ENCODE data around the gene IL11. TPM values are rescaled to one million over a fixed set of nuclear protein-coding genes. Genes with fewer than 3 reads are reported as not detected.

IL11 gene
- total and polyA plus RNA-seq, 2 of the 13 experiments (the other 11 are each of a cell fraction or from before 2014, with no cell fraction given), result 2.5 to 2.9 TPM

DNA sequence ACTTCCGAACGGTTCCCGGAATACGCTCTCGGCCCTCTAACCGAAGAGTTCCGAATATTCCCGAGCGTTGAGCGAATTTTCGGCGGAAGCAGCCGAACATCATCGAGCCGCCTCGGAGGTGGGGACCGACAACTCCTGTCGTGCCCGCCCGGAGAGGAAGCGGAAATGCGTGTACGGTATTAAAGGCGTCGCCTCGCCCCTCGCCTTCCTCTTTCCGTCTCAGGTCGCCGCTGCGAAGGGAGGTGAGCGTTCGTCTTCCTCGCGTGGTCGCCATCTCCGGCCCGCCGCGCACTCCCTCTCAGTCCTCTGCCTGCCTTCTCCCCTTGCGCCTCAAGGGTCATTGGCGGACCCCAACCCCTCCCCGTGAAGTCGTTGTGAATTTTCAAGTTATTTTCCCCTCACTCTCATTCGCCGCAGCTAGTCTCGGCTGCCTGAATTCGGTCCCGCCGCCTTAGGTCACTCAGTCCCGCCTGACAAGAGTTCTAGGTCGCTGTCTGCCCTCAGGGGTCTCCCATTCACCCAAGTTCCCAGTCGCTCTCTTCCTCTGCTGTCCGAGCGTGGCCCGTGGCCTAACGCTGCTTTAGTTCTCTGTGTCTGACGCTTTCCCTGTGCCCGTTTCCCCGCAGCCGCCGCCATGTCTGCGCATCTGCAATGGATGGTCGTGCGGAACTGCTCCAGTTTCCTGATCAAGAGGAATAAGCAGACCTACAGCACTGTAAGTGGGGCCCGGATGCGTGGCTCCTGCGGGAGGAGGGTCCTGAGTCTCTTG lies 15.6 kb upstream of the IL11 start, which contains the start of gene RPL28 (continued):
- no peak for TF ChIP-seq CHCHD3 (CRISPR knock-in tag; IDR thresholded peaks at IDR 0.05)
- TF ChIP-seq, protein P1, sequence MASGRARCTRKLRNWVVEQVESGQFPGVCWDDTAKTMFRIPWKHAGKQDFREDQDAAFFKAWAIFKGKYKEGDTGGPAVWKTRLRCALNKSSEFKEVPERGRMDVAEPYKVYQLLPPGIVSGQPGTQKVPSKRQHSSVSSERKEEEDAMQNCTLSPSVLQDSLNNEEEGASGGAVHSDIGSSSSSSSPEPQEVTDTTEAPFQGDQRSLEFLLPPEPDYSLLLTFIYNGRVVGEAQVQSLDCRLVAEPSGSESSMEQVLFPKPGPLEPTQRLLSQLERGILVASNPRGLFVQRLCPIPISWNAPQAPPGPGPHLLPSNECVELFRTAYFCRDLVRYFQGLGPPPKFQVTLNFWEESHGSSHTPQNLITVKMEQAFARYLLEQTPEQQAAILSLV (CRISPR knock-in tag; IDR thresholded peaks at IDR 0.05; ENCODE audit: borderline replicate concordance), result peak; percentile 30; the same call in 1 of the 2 replicates
- TF ChIP-seq, protein P2, sequence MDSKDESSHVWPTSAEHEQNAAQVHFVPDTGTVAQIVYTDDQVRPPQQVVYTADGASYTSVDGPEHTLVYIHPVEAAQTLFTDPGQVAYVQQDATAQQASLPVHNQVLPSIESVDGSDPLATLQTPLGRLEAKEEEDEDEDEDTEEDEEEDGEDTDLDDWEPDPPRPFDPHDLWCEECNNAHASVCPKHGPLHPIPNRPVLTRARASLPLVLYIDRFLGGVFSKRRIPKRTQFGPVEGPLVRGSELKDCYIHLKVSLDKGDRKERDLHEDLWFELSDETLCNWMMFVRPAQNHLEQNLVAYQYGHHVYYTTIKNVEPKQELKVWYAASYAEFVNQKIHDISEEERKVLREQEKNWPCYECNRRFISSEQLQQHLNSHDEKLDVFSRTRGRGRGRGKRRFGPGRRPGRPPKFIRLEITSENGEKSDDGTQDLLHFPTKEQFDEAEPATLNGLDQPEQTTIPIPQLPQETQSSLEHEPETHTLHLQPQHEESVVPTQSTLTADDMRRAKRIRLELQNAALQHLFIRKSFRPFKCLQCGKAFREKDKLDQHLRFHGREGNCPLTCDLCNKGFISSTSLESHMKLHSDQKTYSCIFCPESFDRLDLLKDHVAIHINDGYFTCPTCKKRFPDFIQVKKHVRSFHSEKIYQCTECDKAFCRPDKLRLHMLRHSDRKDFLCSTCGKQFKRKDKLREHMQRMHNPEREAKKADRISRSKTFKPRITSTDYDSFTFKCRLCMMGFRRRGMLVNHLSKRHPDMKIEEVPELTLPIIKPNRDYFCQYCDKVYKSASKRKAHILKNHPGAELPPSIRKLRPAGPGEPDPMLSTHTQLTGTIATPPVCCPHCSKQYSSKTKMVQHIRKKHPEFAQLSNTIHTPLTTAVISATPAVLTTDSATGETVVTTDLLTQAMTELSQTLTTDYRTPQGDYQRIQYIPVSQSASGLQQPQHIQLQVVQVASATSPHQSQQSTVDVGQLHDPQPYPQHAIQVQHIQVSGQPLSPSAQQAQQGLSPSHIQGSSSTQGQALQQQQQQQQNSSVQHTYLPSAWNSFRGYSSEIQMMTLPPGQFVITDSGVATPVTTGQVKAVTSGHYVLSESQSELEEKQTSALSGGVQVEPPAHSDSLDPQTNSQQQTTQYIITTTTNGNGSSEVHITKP (CRISPR knock-in tag; IDR thresholded peaks at IDR 0.05; ENCODE audit: low read depth), result no peak
- TF ChIP-seq ZNF570 (CRISPR knock-in tag; IDR thresholded peaks at IDR 0.05; ENCODE audit: borderline replicate concordance), result no peak
- no peak; the same call in 1 of the 2 replicates for TF ChIP-seq GATAD2A (CRISPR knock-in tag; IDR thresholded peaks at IDR 0.05)
- TF ChIP-seq, protein P3, sequence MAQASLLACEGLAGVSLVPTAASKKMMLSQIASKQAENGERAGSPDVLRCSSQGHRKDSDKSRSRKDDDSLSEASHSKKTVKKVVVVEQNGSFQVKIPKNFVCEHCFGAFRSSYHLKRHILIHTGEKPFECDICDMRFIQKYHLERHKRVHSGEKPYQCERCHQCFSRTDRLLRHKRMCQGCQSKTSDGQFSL (CRISPR knock-in tag; IDR thresholded peaks at IDR 0.05), result no peak
- TF ChIP-seq, protein P4, sequence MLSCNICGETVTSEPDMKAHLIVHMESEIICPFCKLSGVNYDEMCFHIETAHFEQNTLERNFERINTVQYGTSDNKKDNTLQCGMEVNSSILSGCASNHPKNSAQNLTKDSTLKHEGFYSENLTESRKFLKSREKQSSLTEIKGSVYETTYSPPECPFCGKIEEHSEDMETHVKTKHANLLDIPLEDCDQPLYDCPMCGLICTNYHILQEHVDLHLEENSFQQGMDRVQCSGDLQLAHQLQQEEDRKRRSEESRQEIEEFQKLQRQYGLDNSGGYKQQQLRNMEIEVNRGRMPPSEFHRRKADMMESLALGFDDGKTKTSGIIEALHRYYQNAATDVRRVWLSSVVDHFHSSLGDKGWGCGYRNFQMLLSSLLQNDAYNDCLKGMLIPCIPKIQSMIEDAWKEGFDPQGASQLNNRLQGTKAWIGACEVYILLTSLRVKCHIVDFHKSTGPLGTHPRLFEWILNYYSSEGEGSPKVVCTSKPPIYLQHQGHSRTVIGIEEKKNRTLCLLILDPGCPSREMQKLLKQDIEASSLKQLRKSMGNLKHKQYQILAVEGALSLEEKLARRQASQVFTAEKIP (CRISPR knock-in tag; IDR thresholded peaks at IDR 0.05; ENCODE audit: borderline replicate concordance), result no peak
- peak; percentile 92 for TF ChIP-seq ZNF350 (CRISPR knock-in tag; IDR thresholded peaks at IDR 0.05; ENCODE audit: borderline replicate concordance, low read depth)
- TF ChIP-seq PHF5A (CRISPR knock-in tag; IDR thresholded peaks at IDR 0.05; ENCODE audit: low read depth, unreplicated experiment), result no peak
- TF ChIP-seq NRL (CRISPR knock-in tag; IDR thresholded peaks at IDR 0.05; ENCODE audit: borderline replicate concordance), result 0 out of 2 replicates have a peak, but pooled peaks have one; percentile 74
- TF ChIP-seq MXI1 (IDR thresholded peaks at IDR 0.05; ENCODE audit: borderline replicate concordance, low read depth, low read length), result peak; percentile 66; the same call in 1 of the 3 replicates
- TF ChIP-seq SRSF4 (IDR thresholded peaks at IDR 0.05; ENCODE audit: low read depth, low read length, poor library complexity, severe bottlenecking), result no peak
- TF ChIP-seq PHF8 (CRISPR knock-in tag; IDR thresholded peaks at IDR 0.05), result peak; percentile 76
